ENCODE data around the gene DTX2. TPM values are rescaled to one million over a fixed set of nuclear protein-coding genes. Genes with fewer than 3 reads are reported as not detected.
"Not testable (repeated sequence)": the region's sequence is repeated elsewhere in the genome, so short reads cannot be mapped to it uniquely, and the experiment has no call there.

DTX2 gene
- 43.6 and 51.7 TPM in 2 replicates for total RNA-seq (2022)
- percentile 67 among the genes with signal in this experiment for Bru-seq, nascent RNA
- BruChase-seq, experiment 1, labeled RNA remaining after a 6-hour chase, result percentile 76 among the genes with signal in this experiment
- BruChase-seq, experiment 2, labeled RNA remaining after a 2-hour chase, result percentile 76 among the genes with signal in this experiment
- long read RNA-seq, partial matches to known transcripts, result 15 of 24 reads
- long read RNA-seq, other reads (novel, unspliced or antisense), result 3 of 24 reads

GRCh38 chr7:76461464-76462101 lies at the start of gene DTX2:
DTX2 (plus strand) TSS chr7:76461709; CDS start chr7:76480510, 18,801 bp downstream.
- H3K9me3 Mint-ChIP-seq (ENCODE audit: low read depth, unreplicated experiment), result not testable (repeated sequence)
- peak within 1 kb of the TSS; percentile 51 for H3K4me3 Mint-ChIP-seq (ENCODE audit: low read depth, unreplicated experiment)

GRCh38 chr7:76412249-76412648 lies 49.3 kb upstream of the DTX2 start:
- H3K27ac Mint-ChIP-seq (ENCODE audit: unreplicated experiment), result no peak overlapping the region
- H3K9me3 Mint-ChIP-seq (ENCODE audit: low read depth, unreplicated experiment), result no peaks in the 10 kb centered on the region
- H3K4me3 Mint-ChIP-seq (ENCODE audit: low read depth, unreplicated experiment), result no peak overlapping the region
- no peaks in the 10 kb centered on the region for H3K4me1 Mint-ChIP-seq (ENCODE audit: low read depth, unreplicated experiment)
- BruUV-seq (replicated peaks), result no TSS peak
- H3K27me3 Mint-ChIP-seq (ENCODE audit: unreplicated experiment), result no peaks in the 10 kb centered on the region
- intact Hi-C loops (cut with micrococcal nuclease; ENCODE audit: unreplicated experiment), result no loop called here
- CTCF ChIA-PET, result interaction anchor here (0.6 to 1.3 kb wide), 2 partner anchors 17 to 52 kb away, joined by 3 to 4 read pairs; no protein-coding TSS in a partner anchor
- no peak for DNase-seq
- TF ChIP-seq CTCF (IDR thresholded peaks at IDR 0.05; ENCODE audit: unreplicated experiment), result no peak
- peaks cover 6% of the 10 kb centered on the region for H3K36me3 Mint-ChIP-seq (ENCODE audit: insufficient read depth, unreplicated experiment)

More at GRCh38 chr7:76461464-76462101, at the start of gene DTX2:
- H3K4me1 Mint-ChIP-seq (ENCODE audit: low read depth, unreplicated experiment); CTCF ChIA-PET; H3K36me3 Mint-ChIP-seq (ENCODE audit: insufficient read depth, unreplicated experiment); BruUV-seq (replicated peaks); H3K27me3 Mint-ChIP-seq (ENCODE audit: unreplicated experiment); H3K27ac Mint-ChIP-seq (ENCODE audit: unreplicated experiment); intact Hi-C loops (cut with micrococcal nuclease; ENCODE audit: unreplicated experiment): not testable (repeated sequence)
- peak; percentile 25 for DNase-seq

GRCh38 chr7:76417654-76418310 lies 43.7 kb upstream of the DTX2 start:
- H3K9me3 Mint-ChIP-seq (ENCODE audit: low read depth, unreplicated experiment); BruUV-seq (replicated peaks); intact Hi-C loops (cut with micrococcal nuclease; ENCODE audit: unreplicated experiment); H3K27ac Mint-ChIP-seq (ENCODE audit: unreplicated experiment); CTCF ChIA-PET; DNase-seq; H3K27me3 Mint-ChIP-seq (ENCODE audit: unreplicated experiment); H3K4me3 Mint-ChIP-seq (ENCODE audit: low read depth, unreplicated experiment): not testable (repeated sequence)
- Mint-ChIP-seq H3K36me3 (ENCODE audit: insufficient read depth, unreplicated experiment) (peaks cover 15% of the 10 kb centered on the region), H3K4me1 (ENCODE audit: low read depth, unreplicated experiment) (peaks cover 13% of the 10 kb centered on the region)

GRCh38 chr7:76421097-76421496 lies 40.4 kb upstream of the DTX2 start:
- H3K4me3 Mint-ChIP-seq (ENCODE audit: low read depth, unreplicated experiment); H3K27ac Mint-ChIP-seq (ENCODE audit: unreplicated experiment); H3K36me3 Mint-ChIP-seq (ENCODE audit: insufficient read depth, unreplicated experiment); BruUV-seq (replicated peaks); H3K9me3 Mint-ChIP-seq (ENCODE audit: low read depth, unreplicated experiment); H3K27me3 Mint-ChIP-seq (ENCODE audit: unreplicated experiment); intact Hi-C loops (cut with micrococcal nuclease; ENCODE audit: unreplicated experiment): not testable (repeated sequence)
- H3K4me1 Mint-ChIP-seq (ENCODE audit: low read depth, unreplicated experiment), result peaks cover 29% of the 10 kb centered on the region
- DNase-seq, result peak; percentile 55
- CTCF ChIA-PET, result interaction anchor here (0.7 kb wide), 1 partner anchor 18 kb away, joined by 4 read pairs; no protein-coding TSS in a partner anchor

GRCh38 chr7:76423666-76424412 lies 37.7 kb upstream of the DTX2 start:
- Mint-ChIP-seq H3K27ac (ENCODE audit: unreplicated experiment) (peak overlapping the region; percentile 62), H3K4me1 (ENCODE audit: low read depth, unreplicated experiment) (peaks cover 29% of the 10 kb centered on the region), H3K27me3 (ENCODE audit: unreplicated experiment) (no peaks in the 10 kb centered on the region), H3K36me3 (ENCODE audit: insufficient read depth, unreplicated experiment) (peaks cover 9% of the 10 kb centered on the region), H3K9me3 (ENCODE audit: low read depth, unreplicated experiment) (no peaks in the 10 kb centered on the region), H3K4me3 (ENCODE audit: low read depth, unreplicated experiment) (no peak overlapping the region)
- TF ChIP-seq CTCF (IDR thresholded peaks at IDR 0.05; ENCODE audit: unreplicated experiment), result no peak
- peak; percentile 65 for DNase-seq
- CTCF ChIA-PET, result interaction anchor here (0.6 kb wide), 1 partner anchor 689 kb away, joined by 5 read pairs; no protein-coding TSS in a partner anchor
- BruUV-seq (replicated peaks), result no TSS peak
- intact Hi-C loops (cut with micrococcal nuclease; ENCODE audit: unreplicated experiment), result no loop called here
